Skeletal muscle satellite cell (primary cell): ENCODE results near the gene SNX24.

Source experiments
- H3K27me3 ChIP-seq: 2 replicates; pipeline ENCODE4 v1.7.0; 2013; ENCODE audit warnings: low read length; ENCODE audit not compliant: control insufficient read depth, insufficient read depth
- H3K36me3 ChIP-seq: 2 replicates; pipeline ENCODE4 v1.7.0; 2013; ENCODE audit warnings: mild to moderate bottlenecking, control low read depth, low read length; ENCODE audit not compliant: insufficient read depth
- H3K4me1 ChIP-seq: 2 replicates; pipeline ENCODE4 v1.7.0; 2013; ENCODE audit warnings: low read length; ENCODE audit not compliant: control insufficient read depth, insufficient read depth
- H3K4me2 ChIP-seq: 2 replicates; pipeline ENCODE4 v1.7.0; 2013; ENCODE audit warnings: mild to moderate bottlenecking, low read length
- H3K4me3 ChIP-seq: 2 replicates; pipeline ENCODE4 v1.7.0; 2013; ENCODE audit warnings: low read length
- H3K9ac ChIP-seq: 2 replicates; pipeline ENCODE4 v1.7.0; 2013; ENCODE audit warnings: mild to moderate bottlenecking, low read depth, low read length, moderate library complexity
- H3K9me3 ChIP-seq: replicated peaks from 2 replicates; pipeline ENCODE4 v1.7.0; 2013; ENCODE audit warnings: mild to moderate bottlenecking, control low read depth, low read length

Gene SNX24

DNA sequence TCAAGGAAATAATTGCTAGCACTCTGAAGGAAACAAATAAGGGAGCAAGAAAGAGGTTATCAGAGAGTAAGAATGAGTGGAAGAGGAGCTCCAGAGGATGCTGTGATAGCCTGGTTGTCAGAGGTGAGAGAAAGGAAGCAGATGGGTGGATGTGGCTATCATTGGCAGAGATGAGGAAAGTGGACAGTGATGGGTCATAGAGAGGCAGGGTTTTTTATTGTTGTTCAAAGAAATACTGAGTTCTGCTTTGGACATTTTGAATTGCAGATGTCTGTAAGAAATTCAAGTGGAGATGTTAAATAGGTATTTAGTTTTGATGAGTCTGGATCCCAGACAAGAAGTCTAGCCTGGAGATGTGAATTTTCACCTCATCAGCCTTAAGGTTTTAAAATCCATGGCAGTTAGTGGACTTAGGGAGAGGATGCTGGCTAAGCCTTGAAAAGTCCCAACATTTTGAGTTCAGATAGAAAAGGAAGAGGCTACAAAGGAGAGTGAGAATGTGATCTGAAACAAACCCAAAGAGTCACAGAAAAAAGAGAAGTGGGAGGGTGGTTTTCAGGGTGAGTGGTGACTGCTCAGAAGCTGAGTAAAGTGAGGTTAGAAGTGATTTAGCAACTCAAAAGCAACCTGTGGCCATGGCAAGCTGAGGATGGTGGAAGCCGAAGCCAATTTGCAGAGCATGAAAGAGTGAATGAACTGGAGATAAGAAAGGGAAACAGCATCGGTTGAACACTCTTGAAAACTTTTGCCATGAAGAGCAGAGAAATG, 140.7 kb downstream of the SNX24 start:
- Histone ChIP-seq H3K4me3 (no peak overlapping the region), H3K4me1 (no peaks in the 10 kb centered on the region), H3K27me3 (no peaks in the 10 kb centered on the region), H3K36me3 (no peaks in the 10 kb centered on the region), H3K9me3 (no peaks in the 10 kb centered on the region), H3K4me2 (no peak overlapping the region), H3K9ac (no peak overlapping the region)

GRCh38 chr5:122996091-122996490, 150.7 kb downstream of the SNX24 start:
- Histone ChIP-seq H3K27me3 (no peaks in the 10 kb centered on the region), H3K4me2 (no peak overlapping the region), H3K9ac (no peak overlapping the region), H3K9me3 (no peaks in the 10 kb centered on the region), H3K4me3 (no peak overlapping the region), H3K4me1 (no peaks in the 10 kb centered on the region), H3K36me3 (no peaks in the 10 kb centered on the region)

- no peaks in the 10 kb centered on the region for H3K36me3 ChIP-seq
- H3K4me1 ChIP-seq = no peaks in the 10 kb centered on the region
- no peak overlapping the region for H3K9ac ChIP-seq
- no peaks in the 10 kb centered on the region for H3K9me3 ChIP-seq
- no peak overlapping the region for H3K4me3 ChIP-seq
- no peak overlapping the region for H3K4me2 ChIP-seq
- H3K27me3 ChIP-seq = no peaks in the 10 kb centered on the region
These were observed 151.9 kb downstream of the SNX24 start for GRCh38 chr5:122997294-122997693.

GRCh38 chr5:122999947-123000563, 154.6 kb downstream of the SNX24 start:
- H3K9ac ChIP-seq = no peak overlapping the region

DNA sequence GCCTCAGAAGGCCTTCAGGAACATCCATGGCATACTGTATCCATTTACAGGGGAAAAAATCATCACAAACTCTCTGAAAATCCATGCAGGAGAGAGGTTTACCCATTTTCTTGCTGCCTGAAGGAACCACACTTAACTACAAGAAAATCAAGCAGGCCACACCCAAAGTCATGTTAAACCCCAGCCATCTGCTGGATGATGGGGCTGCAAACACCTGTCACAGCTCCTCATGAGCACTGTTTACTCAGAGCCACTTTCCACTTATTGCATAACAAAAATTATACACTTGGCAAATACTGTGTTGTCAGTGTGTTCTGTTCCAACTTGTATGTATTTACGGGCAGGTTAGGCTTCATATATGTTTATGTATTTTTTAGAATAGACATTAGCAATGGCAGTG, 155.3 kb downstream of the SNX24 start:
- no peaks in the 10 kb centered on the region for H3K4me1 ChIP-seq
- no peaks in the 10 kb centered on the region for H3K27me3 ChIP-seq
- H3K36me3 ChIP-seq = peaks cover 3% of the 10 kb centered on the region
- H3K9me3 ChIP-seq = no peaks in the 10 kb centered on the region
- no peak overlapping the region for H3K4me3 ChIP-seq
- no peak overlapping the region for H3K9ac ChIP-seq
- no peak overlapping the region for H3K4me2 ChIP-seq

More at GRCh38 chr5:122999947-123000563, 154.6 kb downstream of the SNX24 start:
- H3K27me3 ChIP-seq = no peaks in the 10 kb centered on the region
- peaks cover 3% of the 10 kb centered on the region for H3K36me3 ChIP-seq
- no peaks in the 10 kb centered on the region for H3K9me3 ChIP-seq
- no peak overlapping the region for H3K4me3 ChIP-seq
- H3K4me1 ChIP-seq = no peaks in the 10 kb centered on the region
- no peak overlapping the region for H3K4me2 ChIP-seq

- no peak overlapping the region for H3K9ac ChIP-seq
- H3K4me1 ChIP-seq = no peaks in the 10 kb centered on the region
- H3K4me2 ChIP-seq = no peak overlapping the region
- H3K9me3 ChIP-seq = no peaks in the 10 kb centered on the region
- peaks cover 7% of the 10 kb centered on the region for H3K36me3 ChIP-seq
- H3K4me3 ChIP-seq = no peak overlapping the region
- H3K27me3 ChIP-seq = no peaks in the 10 kb centered on the region
These were observed 156.4 kb downstream of the SNX24 start for GRCh38 chr5:123001808-123002207.

DNA sequence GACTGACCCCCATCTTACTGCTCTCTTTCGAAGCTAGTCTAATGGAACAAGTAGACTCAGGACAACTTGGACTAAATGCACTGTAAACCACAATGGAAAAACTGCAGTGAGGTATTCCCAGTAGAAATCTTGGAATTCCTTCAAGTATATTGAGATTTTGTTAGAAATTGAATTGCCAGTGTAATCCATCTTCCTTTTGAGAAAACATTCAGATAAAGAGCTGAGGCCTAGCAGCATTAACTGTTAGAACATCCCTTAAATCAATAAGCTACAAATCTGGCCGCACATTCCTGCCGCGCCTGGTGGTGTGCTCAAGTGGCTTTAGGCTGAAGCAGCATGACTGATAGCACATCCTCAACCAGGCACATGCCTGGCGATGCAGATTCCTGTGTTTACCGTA, 161.8 kb downstream of the SNX24 start:
- Histone ChIP-seq H3K9me3 (no peaks in the 10 kb centered on the region), H3K27me3 (no peaks in the 10 kb centered on the region)

DNA sequence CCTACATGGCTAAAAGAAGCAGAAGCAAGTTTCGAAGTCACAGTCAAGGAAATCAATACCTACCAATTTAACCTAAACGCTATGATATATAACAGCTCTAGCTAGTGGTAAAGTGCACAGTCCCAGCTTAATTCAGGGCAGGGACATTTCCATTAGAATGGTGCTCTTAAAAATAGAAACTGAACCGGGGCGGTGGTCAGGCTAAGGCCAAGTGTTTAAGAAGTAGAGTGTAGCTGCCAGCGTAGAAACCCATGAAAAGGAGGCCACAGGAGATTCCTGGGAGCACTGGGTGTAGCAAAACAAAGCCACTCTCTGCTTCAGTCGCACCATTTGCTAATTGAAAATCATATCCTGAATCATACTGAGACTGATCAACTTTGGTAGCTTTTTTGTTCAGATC, 162.3 kb downstream of the SNX24 start:
- no peaks in the 10 kb centered on the region for H3K27me3 ChIP-seq
- H3K36me3 ChIP-seq = peaks cover 7% of the 10 kb centered on the region
- no peak overlapping the region for H3K9ac ChIP-seq
- no peaks in the 10 kb centered on the region for H3K4me1 ChIP-seq
- no peak overlapping the region for H3K4me3 ChIP-seq
- no peak overlapping the region for H3K4me2 ChIP-seq
- no peaks in the 10 kb centered on the region for H3K9me3 ChIP-seq

More for the DNA sequence above, 161.8 kb downstream of the SNX24 start:
- Histone ChIP-seq H3K9ac (no peak overlapping the region), H3K4me1 (no peaks in the 10 kb centered on the region), H3K4me2 (no peak overlapping the region), H3K4me3 (no peak overlapping the region), H3K36me3 (peaks cover 7% of the 10 kb centered on the region)

- Histone ChIP-seq H3K27me3 (no peaks in the 10 kb centered on the region), H3K9me3 (no peaks in the 10 kb centered on the region), H3K4me2 (no peak overlapping the region), H3K36me3 (no peaks in the 10 kb centered on the region), H3K4me1 (no peaks in the 10 kb centered on the region), H3K4me3 (no peak overlapping the region), H3K9ac (no peak overlapping the region)
These were observed 166.9 kb downstream of the SNX24 start for GRCh38 chr5:123012321-123012720.

- H3K4me3 ChIP-seq = no peak overlapping the region
- no peaks in the 10 kb centered on the region for H3K27me3 ChIP-seq
- H3K9ac ChIP-seq = no peak overlapping the region
- H3K4me1 ChIP-seq = no peaks in the 10 kb centered on the region
- no peak overlapping the region for H3K4me2 ChIP-seq
- no peaks in the 10 kb centered on the region for H3K36me3 ChIP-seq
- H3K9me3 ChIP-seq = no peaks in the 10 kb centered on the region
These were observed 169.3 kb downstream of the SNX24 start for GRCh38 chr5:123014689-123015088.

DNA sequence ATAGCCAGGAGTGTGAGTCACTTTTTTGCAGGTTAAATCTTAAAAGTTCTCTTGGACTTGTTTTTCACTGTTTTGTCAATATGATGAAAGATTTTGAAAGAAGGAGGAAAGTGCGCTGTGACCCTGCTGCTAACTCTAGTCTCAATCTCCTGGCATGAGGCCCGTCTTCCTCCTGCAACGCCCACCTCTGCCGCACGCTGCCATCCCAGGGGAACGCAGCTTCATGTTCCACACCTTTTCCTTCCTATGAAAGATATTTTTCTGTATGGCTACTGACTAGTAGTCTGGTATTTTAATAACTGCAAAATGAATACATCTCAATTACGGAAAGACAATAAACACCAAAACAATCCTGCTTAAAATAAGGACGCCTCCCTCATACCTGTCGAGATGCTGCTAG, 182.8 kb downstream of the SNX24 start:
- Histone ChIP-seq H3K9ac (no peak overlapping the region), H3K4me2 (no peak overlapping the region), H3K9me3 (no peaks in the 10 kb centered on the region), H3K4me3 (no peak overlapping the region), H3K27me3 (no peaks in the 10 kb centered on the region), H3K4me1 (no peaks in the 10 kb centered on the region), H3K36me3 (peaks cover 34% of the 10 kb centered on the region)

DNA sequence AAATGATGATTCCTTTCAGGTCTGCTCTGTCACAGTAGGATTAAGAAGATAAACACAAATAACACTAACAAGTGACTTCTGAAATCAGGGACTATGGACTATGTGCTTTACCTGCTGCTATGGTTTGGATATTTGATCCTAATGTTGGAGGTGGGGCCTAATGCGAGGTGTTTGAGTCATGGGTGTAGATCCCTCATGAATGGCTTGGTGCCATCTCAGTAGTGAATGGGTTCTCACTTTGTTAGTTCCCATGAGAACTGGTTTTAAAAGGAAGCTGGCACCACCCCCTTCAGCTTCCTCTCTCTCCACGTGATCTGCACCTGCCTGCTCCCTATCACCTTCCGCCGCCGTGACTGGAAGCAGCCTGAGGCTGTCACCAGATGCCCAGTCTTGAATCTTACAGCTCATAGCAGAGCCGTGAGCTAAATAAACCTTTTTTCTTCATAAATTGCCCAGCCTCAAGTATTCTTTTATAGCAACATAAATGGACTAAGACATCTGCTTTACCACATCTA, 187.8 kb downstream of the SNX24 start:
- Histone ChIP-seq H3K9ac (no peak overlapping the region), H3K4me2 (no peak overlapping the region), H3K9me3 (no peaks in the 10 kb centered on the region), H3K4me3 (no peak overlapping the region), H3K36me3 (peaks cover 6% of the 10 kb centered on the region), H3K27me3 (no peaks in the 10 kb centered on the region), H3K4me1 (no peaks in the 10 kb centered on the region)
